ENCODE measurements around the gene LONP2. TPM values are rescaled to one million over a fixed set of nuclear protein-coding genes. Genes with fewer than 3 reads are reported as not detected.

LONP2 gene
- polyA plus RNA-seq, 1 donor from 2014 or later, result 38.6 TPM

DNA sequence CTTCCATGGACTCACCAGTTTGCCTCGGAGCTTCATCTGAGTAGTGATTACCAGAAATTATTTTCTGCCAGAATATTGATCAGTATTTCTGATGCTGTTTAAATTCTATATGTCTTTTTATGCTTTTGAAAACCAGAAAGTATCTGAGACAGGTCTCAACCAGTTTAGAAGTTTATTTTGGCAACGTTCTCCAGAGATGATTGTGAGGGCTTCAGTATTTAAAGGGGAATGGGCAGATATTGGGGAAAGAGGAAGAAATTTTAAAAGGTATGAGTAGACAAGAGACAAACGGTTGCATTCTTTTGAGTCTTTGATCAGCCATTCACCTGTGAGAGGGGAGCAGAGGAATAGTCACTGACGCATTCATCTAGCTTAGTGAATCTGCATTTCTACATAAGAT lies 47.7 kb downstream of the LONP2 start:
- no peak for TF ChIP-seq POLR2AphosphoS5 (IDR thresholded peaks at IDR 0.05)
- no peak for TF ChIP-seq SMC3 (conservative IDR thresholded peaks at IDR 0.05; ENCODE audit: poor library complexity)
- no peak for TF ChIP-seq EP300 (conservative IDR thresholded peaks at IDR 0.05; ENCODE audit: poor library complexity, severe bottlenecking)
- TF ChIP-seq, protein P1, sequence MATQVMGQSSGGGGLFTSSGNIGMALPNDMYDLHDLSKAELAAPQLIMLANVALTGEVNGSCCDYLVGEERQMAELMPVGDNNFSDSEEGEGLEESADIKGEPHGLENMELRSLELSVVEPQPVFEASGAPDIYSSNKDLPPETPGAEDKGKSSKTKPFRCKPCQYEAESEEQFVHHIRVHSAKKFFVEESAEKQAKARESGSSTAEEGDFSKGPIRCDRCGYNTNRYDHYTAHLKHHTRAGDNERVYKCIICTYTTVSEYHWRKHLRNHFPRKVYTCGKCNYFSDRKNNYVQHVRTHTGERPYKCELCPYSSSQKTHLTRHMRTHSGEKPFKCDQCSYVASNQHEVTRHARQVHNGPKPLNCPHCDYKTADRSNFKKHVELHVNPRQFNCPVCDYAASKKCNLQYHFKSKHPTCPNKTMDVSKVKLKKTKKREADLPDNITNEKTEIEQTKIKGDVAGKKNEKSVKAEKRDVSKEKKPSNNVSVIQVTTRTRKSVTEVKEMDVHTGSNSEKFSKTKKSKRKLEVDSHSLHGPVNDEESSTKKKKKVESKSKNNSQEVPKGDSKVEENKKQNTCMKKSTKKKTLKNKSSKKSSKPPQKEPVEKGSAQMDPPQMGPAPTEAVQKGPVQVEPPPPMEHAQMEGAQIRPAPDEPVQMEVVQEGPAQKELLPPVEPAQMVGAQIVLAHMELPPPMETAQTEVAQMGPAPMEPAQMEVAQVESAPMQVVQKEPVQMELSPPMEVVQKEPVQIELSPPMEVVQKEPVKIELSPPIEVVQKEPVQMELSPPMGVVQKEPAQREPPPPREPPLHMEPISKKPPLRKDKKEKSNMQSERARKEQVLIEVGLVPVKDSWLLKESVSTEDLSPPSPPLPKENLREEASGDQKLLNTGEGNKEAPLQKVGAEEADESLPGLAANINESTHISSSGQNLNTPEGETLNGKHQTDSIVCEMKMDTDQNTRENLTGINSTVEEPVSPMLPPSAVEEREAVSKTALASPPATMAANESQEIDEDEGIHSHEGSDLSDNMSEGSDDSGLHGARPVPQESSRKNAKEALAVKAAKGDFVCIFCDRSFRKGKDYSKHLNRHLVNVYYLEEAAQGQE (IDR thresholded peaks at IDR 0.05; ENCODE audit: borderline replicate concordance), result no peak
- TF ChIP-seq, protein P2, sequence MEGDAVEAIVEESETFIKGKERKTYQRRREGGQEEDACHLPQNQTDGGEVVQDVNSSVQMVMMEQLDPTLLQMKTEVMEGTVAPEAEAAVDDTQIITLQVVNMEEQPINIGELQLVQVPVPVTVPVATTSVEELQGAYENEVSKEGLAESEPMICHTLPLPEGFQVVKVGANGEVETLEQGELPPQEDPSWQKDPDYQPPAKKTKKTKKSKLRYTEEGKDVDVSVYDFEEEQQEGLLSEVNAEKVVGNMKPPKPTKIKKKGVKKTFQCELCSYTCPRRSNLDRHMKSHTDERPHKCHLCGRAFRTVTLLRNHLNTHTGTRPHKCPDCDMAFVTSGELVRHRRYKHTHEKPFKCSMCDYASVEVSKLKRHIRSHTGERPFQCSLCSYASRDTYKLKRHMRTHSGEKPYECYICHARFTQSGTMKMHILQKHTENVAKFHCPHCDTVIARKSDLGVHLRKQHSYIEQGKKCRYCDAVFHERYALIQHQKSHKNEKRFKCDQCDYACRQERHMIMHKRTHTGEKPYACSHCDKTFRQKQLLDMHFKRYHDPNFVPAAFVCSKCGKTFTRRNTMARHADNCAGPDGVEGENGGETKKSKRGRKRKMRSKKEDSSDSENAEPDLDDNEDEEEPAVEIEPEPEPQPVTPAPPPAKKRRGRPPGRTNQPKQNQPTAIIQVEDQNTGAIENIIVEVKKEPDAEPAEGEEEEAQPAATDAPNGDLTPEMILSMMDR (IDR thresholded peaks at IDR 0.05; ENCODE audit: poor library complexity, severe bottlenecking), result no peak
- no peak for TF ChIP-seq EZH2 (IDR thresholded peaks at IDR 0.05; ENCODE audit: borderline replicate concordance, insufficient read depth, low read length, poor library complexity, severe bottlenecking)
- no peak for TF ChIP-seq MXI1 (conservative IDR thresholded peaks at IDR 0.05; ENCODE audit: poor library complexity, severe bottlenecking)
- TF ChIP-seq TAF1 (IDR thresholded peaks at IDR 0.05; ENCODE audit: low read depth), result no peak
- no peak for TF ChIP-seq RAD21 (conservative IDR thresholded peaks at IDR 0.05)
- Histone ChIP-seq H3K4me2 (ENCODE audit: low read length) (no peak overlapping the region), H3K9me2 (ENCODE audit: insufficient read depth, low read length) (no peaks in the 10 kb centered on the region), H3K9ac (ENCODE audit: low read length) (no peak overlapping the region), H3K79me2 (replicated peaks; ENCODE audit: insufficient read depth, low read length) (no peaks in the 10 kb centered on the region), H4K20me1 (ENCODE audit: insufficient read depth) (no peaks in the 10 kb centered on the region), H2AFZ (ENCODE audit: low read depth, low read length) (no peak overlapping the region), H3K27me3 (ENCODE audit: insufficient read depth, low read depth, low read length) (no peaks in the 10 kb centered on the region), H3K4me3 (ENCODE audit: low read length) (no peak overlapping the region), H3K27ac (ENCODE audit: low read length) (no peak overlapping the region), H3K9me3 (ENCODE audit: low read length) (peaks cover 8% of the 10 kb centered on the region), H3K36me3 (ENCODE audit: insufficient read depth, low read length) (peaks cover 13% of the 10 kb centered on the region), H3F3A (ENCODE audit: insufficient read depth, low read length, poor library complexity, severe bottlenecking) (no peaks in the 10 kb centered on the region)

DNA sequence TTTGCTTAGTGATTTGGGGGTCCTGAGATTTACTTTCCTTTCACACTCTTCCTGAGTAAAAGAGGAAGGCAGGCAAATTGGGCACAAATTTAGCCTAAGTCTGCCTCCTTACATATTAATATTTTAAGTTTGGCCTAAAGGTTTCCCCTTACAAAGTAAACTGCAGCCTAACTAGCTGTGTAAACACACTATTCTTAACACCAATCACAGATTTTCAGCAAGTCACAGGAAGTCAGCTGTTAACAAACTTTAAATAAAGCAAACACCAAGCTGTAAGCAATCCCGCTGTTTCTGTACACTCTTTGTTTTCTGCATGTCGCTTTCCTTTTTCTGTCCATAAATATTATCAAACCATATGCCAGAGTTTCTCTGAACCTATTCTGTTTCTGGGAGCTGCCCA lies 48.4 kb downstream of the LONP2 start:
- H3K27me3 ChIP-seq (ENCODE audit: insufficient read depth, low read depth, low read length), result no peaks in the 10 kb centered on the region
- no peak for TF ChIP-seq TAF1 (IDR thresholded peaks at IDR 0.05; ENCODE audit: low read depth)
- no peak for TF ChIP-seq EZH2 (IDR thresholded peaks at IDR 0.05; ENCODE audit: borderline replicate concordance, insufficient read depth, low read length, poor library complexity, severe bottlenecking)
- no peak for TF ChIP-seq MXI1 (conservative IDR thresholded peaks at IDR 0.05; ENCODE audit: poor library complexity, severe bottlenecking)
- TF ChIP-seq SMC3 (conservative IDR thresholded peaks at IDR 0.05; ENCODE audit: poor library complexity), result no peak
- TF ChIP-seq RAD21 (conservative IDR thresholded peaks at IDR 0.05), result no peak
- no peak for TF ChIP-seq EP300 (conservative IDR thresholded peaks at IDR 0.05; ENCODE audit: poor library complexity, severe bottlenecking)
- TF ChIP-seq, protein P2 (IDR thresholded peaks at IDR 0.05; ENCODE audit: poor library complexity, severe bottlenecking), result no peak
- TF ChIP-seq, protein P1 (IDR thresholded peaks at IDR 0.05; ENCODE audit: borderline replicate concordance), result no peak
- H3K9me2 ChIP-seq (ENCODE audit: insufficient read depth, low read length), result no peaks in the 10 kb centered on the region
- H3K9ac ChIP-seq (ENCODE audit: low read length), result no peak overlapping the region
- H4K20me1 ChIP-seq (ENCODE audit: insufficient read depth), result no peaks in the 10 kb centered on the region
- H3K27ac ChIP-seq (ENCODE audit: low read length), result no peak overlapping the region
- H3K4me2 ChIP-seq (ENCODE audit: low read length), result no peak overlapping the region
- H2AFZ ChIP-seq (ENCODE audit: low read depth, low read length), result no peak overlapping the region
- no peak overlapping the region for H3K4me3 ChIP-seq (ENCODE audit: low read length)
- peaks cover 6% of the 10 kb centered on the region for H3K36me3 ChIP-seq (ENCODE audit: insufficient read depth, low read length)
- peaks cover under 1% of the 10 kb centered on the region for H3K9me3 ChIP-seq (ENCODE audit: low read length)
- no peaks in the 10 kb centered on the region for H3F3A ChIP-seq (ENCODE audit: insufficient read depth, low read length, poor library complexity, severe bottlenecking)
- H3K79me2 ChIP-seq (replicated peaks; ENCODE audit: insufficient read depth, low read length), result no peaks in the 10 kb centered on the region

All from neural cell (in vitro differentiated cells).